Kidney (tissue), 14 donors: ENCODE measurements around the gene GAPT. TPM values are rescaled to one million over a fixed set of nuclear protein-coding genes. Genes with fewer than 3 reads are reported as not detected.

Source experiments
- DNase-seq, 5 donors: peaks; one replicate each; pipeline ENCODE4 v3.0.0-alpha.2; 2013 to 2020
- FAIRE-seq: peaks from 2 replicates; lab custom pipeline; 2012; peaks lifted over from hg19 to GRCh38; lab: Jason Lieb, UNC
- H3K27ac ChIP-seq, 2 donors: one replicate each; pipeline ENCODE4 v1.7.0; 2013; ENCODE audit warnings: low read depth in 2 of 2, low read length in 2 of 2, inconsistent platforms in 1 of 2
- H3K27me3 ChIP-seq: one replicate; pipeline ENCODE4 v1.7.1; 2013; ENCODE audit warnings: low read length, inconsistent platforms; ENCODE audit not compliant: control insufficient read depth, insufficient read depth
- H3K36me3 ChIP-seq, 3 donors: one replicate each; pipeline versions ENCODE4 v1.7.0 to v1.7.1; 2013; ENCODE audit warnings: low read length in 3 of 3, control low read depth in 1 of 3, inconsistent platforms in 1 of 3; ENCODE audit not compliant: insufficient read depth in 3 of 3, control insufficient read depth in 2 of 3
- H3K4me1 ChIP-seq, 3 donors: one replicate each; pipeline versions ENCODE4 v1.7.0 to v1.7.1; 2013; ENCODE audit warnings: low read length in 3 of 3, inconsistent platforms in 1 of 3, low read depth in 1 of 3; ENCODE audit not compliant: control insufficient read depth in 2 of 3, insufficient read depth in 2 of 3
- H3K4me3 ChIP-seq, 3 donors: one replicate each; pipeline versions ENCODE4 v1.7.0 to v1.8.1; 2013; ENCODE audit warnings: low read length in 3 of 3, control low read depth in 1 of 3, inconsistent platforms in 1 of 3
- H3K9ac ChIP-seq, 3 donors: one replicate each; pipeline versions ENCODE4 v1.7.0 to v1.7.1; 2013; ENCODE audit warnings: low read length in 3 of 3, control low read depth in 1 of 3, inconsistent platforms in 1 of 3
- H3K9me3 ChIP-seq, 3 donors: one replicate each; pipeline versions ENCODE4 v1.7.0 to v1.7.1; 2013; ENCODE audit warnings: low read length in 3 of 3, control low read depth in 1 of 3, inconsistent platforms in 1 of 3; ENCODE audit not compliant: control insufficient read depth in 2 of 3, insufficient read depth in 1 of 3
- CTCF ChIP-seq: IDR thresholded peaks from 3 replicates; pipeline ENCODE4 v1.5.1; 2012; ENCODE audit warnings: mild to moderate bottlenecking, moderate library complexity, borderline replicate concordance; ENCODE audit not compliant: insufficient read depth; ENCODE audit errors: extremely low read depth
- intact Hi-C: fragments of 100-400 bp; cut with DNase I; formaldehyde crosslinking; loops from one replicate; pipeline ENCODE4 v1.11.1; 2022
- polyA plus RNA-seq: library from polyadenylated mRNA; stranded (reverse); fragments of 350-450 nt; fragmentation: Illumina TruSeq; extraction: RNeasy Lipid Tissue Mini Kit (QIAGEN cat#74804); gene quantifications from one replicate; pipeline ENCODE4 v1.2.3, GENCODE V29; 2014; ENCODE audit warnings: low read depth, low replicate concordance; ENCODE audit not compliant: insufficient read depth
- total RNA-seq: library from RNA; stranded (reverse); fragmentation: NEBNext Ultra II Directional; extraction: Animal tissue kit (Norgen Biotek cat#: 25700); gene quantifications from one replicate; pipeline ENCODE4 v1.2.1, GENCODE V29; 2021
- donor health status: control.
- donor health status: control.
- donor health status: control.
- donor health status: control.
- donor health status: control.
- donor health status: DM: yes; HTN: yes; CAD: no.
- donor health status: Normal renal cell carcinoma (clear cell type).

The GAPT gene
- total and polyA plus RNA-seq, 2 donors from 2014 or later, result 0.32 to 3.9 TPM

- TF ChIP-seq CTCF, result no peak
- Histone ChIP-seq H3K36me3 (no peaks in the 10 kb centered on the region), H3K9ac (no peak overlapping the region), H3K4me3 (no peak overlapping the region), H3K27ac (no peak overlapping the region), H3K27me3 (no peaks in the 10 kb centered on the region), H3K4me1 (no peaks in the 10 kb centered on the region), H3K9me3 (no peaks in the 10 kb centered on the region)
- FAIRE-seq (no peak), DNase-seq (no peak)
- intact Hi-C loops, result loop anchor here (10.0 kb wide), 1 partner anchor 692 kb away; no protein-coding TSS in a partner anchor
These were observed 24.3 kb upstream of the GAPT start for GRCh38 chr5:58466939-58467338.

- intact Hi-C loops, result loop anchor here (10.0 kb wide), 1 partner anchor 695 kb away; no protein-coding TSS in a partner anchor
- Histone ChIP-seq H3K27ac (no peak overlapping the region), H3K9me3 (no peaks in the 10 kb centered on the region), H3K4me3 (no peak overlapping the region), H3K36me3 (no peaks in the 10 kb centered on the region), H3K9ac (no peak overlapping the region), H3K27me3 (no peaks in the 10 kb centered on the region), H3K4me1 (no peaks in the 10 kb centered on the region)
- TF ChIP-seq CTCF, result no peak
- no peak for DNase-seq
- no peak for FAIRE-seq
These were observed 21.3 kb upstream of the GAPT start for GRCh38 chr5:58469896-58470295.

GRCh38 chr5:58475404-58475803 lies 15.8 kb upstream of the GAPT start:
- Histone ChIP-seq H3K27me3 (no peaks in the 10 kb centered on the region), H3K9ac (no peak overlapping the region), H3K36me3 (no peaks in the 10 kb centered on the region), H3K4me3 (no peak overlapping the region), H3K9me3 (no peaks in the 10 kb centered on the region), H3K27ac (no peak overlapping the region), H3K4me1 (no peaks in the 10 kb centered on the region)
- intact Hi-C loops, result no loop called here
- no peak for DNase-seq
- FAIRE-seq, result no peak
- TF ChIP-seq CTCF, result no peak
